Body of pancreas (tissue), 4 donors: ENCODE results near the gene SLC7A4.

Source experiments
- CTCF ChIP-seq, 7 experiments: fragments of 450-650 bp in 4 of 7; fragments of 200-600 bp in 3 of 7; sonication (generic) in 3 of 7; IDR thresholded peaks; one replicate each; pipeline ENCODE4 v1.5.1; 2016 to 2019; ENCODE audit warnings: antibody characterized with exemption in 7 of 7
- POLR2A ChIP-seq, 3 donors: fragments of 450-650 bp; IDR thresholded peaks; one replicate each; pipeline ENCODE4 v1.6.1; 2016; ENCODE audit warnings: antibody characterized with exemption in 3 of 3, mild to moderate bottlenecking in 2 of 3

GRCh38 chr22:21041937-21042336 is 9.6 kb upstream of the SLC7A4 start:
- no peak for TF ChIP-seq CTCF (IDR thresholded peaks at IDR 0.05)
- TF ChIP-seq POLR2A (IDR thresholded peaks at IDR 0.05), result no peak
